Dedifferentiated amniotic fluid mesenchymal stem cell (primary cell): Measurements from ENCODE around the gene RABGGTA.

ENCODE experiments used
- DNase-seq: peaks from one replicate; pipeline ENCODE4 v3.0.0-alpha.2; 2016; ENCODE audit errors: extremely low spot score

Gene RABGGTA

DNA sequence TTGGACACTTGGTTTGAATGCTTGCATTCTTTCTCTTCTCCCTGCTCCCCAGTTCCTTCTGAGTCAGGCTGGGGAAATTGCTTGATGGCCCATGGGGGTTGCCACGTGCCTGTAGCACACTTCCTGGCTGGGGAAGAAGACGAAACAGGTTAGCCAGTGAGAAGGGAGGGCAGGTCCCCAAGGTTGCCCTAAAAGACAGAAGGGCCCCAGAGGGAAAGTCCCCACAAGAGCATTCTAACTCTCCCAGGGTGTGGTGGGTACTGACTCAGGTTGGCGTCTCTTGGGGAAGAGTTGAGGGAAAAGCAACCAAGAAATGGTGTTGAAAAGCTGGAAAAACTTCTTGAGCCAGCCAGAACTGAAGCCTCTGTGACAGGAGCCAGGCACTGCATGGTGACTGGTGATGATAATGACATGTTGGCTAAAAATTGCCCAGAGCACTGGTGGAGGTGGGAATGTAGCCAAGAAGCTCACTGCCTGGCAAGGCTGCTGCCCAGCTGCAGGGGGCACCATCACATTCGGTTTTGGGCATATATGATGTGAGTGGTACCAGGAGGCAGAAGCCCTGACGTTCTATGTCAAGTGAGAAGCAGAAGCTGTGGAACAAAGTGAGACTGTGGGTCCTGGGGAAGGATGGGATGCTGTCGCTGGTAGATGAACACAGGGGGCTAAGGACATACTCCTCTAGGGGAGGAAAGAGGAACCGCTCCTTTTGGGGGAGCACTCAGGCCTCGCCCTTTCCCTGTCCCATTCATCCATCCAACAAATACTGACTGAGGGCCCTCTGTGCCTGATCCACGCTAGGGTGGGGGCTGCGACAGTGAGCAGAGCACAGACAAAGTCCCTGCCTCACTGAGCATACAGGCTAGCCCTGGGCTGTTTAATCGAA, 8.1 kb upstream of the RABGGTA start:
- no peak for DNase-seq

DNA sequence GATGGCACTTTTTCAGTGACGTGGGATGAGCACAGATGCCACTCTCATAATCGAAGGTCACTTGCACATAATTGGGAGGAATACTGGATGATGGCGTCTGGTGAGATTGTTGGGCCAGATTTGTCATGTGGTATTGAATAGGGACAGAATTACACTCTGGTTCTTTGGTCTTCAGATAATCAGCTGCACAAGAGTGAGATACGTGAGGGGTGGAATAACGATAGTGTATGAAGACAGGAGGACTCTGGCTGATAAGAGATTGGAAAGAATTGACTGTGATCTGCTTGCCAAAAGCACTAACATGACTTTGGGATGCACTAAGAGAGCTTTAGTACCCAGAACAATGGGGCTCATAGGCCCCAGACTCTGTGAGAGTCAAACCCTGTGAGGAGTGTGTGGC, 7.0 kb upstream of the RABGGTA start:
- DNase-seq: no peak

DNA sequence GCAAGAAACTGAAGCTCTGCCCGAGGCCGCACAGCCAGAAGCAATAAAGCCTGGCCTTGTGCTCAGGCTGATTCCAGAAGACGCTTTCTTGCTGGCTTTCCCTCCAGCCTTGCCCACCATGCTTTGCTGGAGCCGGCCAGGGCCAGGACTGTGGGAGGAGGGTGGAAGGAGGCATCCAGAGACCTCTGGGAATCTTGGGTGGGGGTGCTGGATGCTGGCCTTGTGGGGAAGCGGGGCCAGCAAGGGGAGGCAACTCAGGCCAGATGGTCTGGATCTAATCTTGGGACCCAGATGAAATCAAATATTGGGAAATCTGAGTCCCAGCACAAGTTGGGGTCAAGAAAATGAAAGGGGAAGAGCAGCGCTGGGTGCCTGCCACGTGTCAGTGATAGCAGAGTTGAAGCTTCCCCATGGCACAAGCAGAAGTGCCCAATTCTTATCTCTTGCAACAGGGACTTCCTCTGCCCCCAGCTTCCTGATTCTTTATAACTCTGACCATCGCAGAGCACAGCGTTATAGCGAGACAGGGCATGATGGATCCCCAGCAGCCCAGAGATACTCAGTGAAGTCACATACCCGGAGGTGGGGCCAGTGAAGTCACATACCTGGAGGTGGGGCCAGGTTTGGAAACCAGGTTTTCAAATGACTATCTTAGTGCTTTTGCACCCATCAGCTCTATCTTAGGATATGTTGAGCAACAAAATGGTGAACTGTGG, 6.4 kb upstream of the RABGGTA start:
- DNase-seq: no peak

DNA sequence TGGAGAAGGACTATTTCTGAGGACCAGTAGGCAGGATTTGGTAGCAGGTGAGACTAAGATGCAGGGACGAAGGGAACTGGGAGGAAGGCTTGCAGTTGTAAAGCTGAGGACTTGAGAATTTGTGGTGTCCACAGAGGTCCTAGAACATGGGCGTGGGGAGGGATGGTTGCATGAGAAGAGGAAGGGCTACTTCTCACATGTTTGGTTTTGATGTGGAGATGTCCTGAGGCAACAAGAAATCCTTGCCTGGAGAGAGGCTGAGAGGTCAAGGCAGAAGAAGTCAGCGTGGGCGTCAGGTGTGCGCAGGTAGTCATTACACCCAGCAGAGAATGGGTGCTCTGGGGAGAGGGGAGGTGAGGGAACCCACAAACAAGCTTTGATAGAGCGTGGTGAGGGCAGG, 5.7 kb upstream of the RABGGTA start:
- DNase-seq: no peak

- DNase-seq: no peak
Observed at GRCh38 chr14:24274101-24274543, 2.7 kb upstream of the RABGGTA start.

DNA sequence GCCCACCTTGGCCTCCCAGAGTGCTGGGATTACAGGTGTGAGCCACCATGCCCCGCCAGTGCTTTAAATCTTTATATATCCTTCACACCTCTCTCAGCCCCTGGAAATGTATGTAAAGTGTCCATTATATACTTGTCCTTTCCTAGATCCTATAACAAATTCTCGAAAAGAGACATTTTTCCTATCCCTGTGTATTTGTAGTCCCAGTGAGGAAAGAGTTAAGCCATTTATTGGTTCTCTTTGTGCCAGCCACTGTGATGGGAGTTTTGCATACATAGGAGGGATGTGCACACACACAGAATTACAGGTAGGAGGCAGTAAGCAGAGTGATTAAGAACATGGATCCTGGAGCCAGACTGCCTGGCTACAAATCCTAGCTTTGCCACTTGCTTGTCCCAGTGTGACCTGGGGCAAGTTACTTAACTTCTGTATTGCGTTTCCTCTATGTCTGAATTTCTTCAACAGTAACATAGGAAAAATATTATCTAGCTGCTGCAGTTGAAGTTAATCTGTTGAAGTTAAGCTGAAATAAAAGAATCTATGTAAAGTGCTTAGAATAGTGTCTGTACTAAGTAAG, 2.1 kb upstream of the RABGGTA start:
- DNase-seq: no peak

DNA sequence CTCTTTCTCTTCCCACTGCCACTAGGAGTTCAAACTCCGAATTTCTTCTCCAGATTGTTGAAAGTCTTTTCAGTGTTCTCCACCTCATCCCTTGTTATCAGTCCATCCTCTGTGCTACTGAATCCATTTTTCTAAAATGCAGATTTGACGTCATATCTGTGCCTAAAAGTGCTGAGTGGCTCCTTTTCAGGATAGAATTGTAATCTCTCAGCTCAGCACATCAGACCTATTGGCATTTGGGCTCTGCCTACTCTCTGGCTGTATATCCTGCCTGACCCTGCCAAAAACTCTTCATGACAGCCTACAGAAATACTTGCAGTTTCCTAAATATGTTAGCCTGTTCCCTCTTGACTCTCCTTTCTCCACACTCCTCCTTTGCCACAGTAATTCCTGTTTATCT, 1.1 kb upstream of the RABGGTA start:
- DNase-seq: no peak

DNA sequence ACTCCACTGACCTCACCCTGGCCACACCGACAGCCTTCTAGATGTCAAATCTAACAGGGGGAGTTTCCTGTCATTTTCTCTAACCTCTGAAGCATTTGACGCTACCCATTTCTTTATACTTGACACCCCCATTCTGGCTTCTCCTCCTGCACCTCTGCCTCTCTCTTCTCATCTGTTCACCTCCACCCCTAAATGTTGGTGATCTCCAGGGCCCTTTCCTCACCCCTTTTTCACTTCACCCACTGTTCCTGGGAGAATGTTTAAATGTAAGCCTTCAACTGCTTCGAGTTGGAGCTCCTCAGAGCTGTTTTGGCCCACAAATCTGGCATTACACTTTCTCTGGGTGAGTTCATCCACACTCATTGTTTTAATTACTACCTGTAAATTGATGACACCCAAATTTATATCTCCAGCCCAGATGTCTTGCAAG, 452 bp upstream of the RABGGTA start:
- DNase-seq: no peak

GRCh38 chr14:24270537-24271133, 762 bp downstream of the RABGGTA start:
- no peak for DNase-seq

GRCh38 chr14:24269910-24270536, 1.4 kb downstream of the RABGGTA start:
- DNase-seq: no peak

GRCh38 chr14:24269368-24269767, 2.0 kb downstream of the RABGGTA start:
- DNase-seq: no peak

DNA sequence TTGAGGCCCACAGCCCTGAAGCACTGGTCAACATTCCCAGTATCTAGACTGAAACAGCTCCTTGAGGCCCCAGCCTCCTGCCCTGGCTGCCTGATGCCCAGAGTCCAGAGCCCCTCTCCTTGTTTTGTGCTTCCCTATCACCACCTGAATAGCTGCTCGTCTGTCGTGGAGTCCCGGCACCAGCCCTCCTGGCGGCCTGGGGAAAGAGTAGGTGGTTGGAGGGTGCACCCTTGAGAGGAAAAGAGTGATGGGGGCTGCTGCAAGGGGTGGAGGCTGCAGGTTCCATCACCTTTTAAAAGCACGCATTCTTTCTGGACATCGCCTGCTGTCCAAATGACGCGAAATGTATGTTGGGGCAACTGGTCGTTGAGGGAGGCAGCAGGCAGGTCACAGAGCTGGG, 3.2 kb downstream of the RABGGTA start:
- no peak for DNase-seq

DNA sequence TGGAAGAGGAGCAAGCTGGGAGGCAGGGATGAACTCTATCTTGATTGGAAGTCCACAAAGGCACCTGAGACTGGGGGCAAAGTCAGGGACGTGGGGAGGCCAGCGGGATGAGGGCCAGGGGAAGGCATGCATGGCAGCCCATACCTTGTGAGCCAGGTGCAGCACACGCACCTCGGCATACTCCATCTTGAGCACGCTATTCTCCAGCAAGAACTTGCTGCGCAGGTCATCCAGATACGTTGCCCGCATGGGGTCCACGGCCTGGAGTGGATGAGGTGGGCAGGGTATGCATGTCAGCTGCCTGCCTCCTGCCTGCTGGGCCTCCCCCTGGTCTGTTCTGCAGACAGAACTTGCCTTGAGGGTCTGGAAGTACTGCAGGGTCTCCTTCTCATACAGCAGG, 3.9 kb downstream of the RABGGTA start:
- DNase-seq: no peak

DNA sequence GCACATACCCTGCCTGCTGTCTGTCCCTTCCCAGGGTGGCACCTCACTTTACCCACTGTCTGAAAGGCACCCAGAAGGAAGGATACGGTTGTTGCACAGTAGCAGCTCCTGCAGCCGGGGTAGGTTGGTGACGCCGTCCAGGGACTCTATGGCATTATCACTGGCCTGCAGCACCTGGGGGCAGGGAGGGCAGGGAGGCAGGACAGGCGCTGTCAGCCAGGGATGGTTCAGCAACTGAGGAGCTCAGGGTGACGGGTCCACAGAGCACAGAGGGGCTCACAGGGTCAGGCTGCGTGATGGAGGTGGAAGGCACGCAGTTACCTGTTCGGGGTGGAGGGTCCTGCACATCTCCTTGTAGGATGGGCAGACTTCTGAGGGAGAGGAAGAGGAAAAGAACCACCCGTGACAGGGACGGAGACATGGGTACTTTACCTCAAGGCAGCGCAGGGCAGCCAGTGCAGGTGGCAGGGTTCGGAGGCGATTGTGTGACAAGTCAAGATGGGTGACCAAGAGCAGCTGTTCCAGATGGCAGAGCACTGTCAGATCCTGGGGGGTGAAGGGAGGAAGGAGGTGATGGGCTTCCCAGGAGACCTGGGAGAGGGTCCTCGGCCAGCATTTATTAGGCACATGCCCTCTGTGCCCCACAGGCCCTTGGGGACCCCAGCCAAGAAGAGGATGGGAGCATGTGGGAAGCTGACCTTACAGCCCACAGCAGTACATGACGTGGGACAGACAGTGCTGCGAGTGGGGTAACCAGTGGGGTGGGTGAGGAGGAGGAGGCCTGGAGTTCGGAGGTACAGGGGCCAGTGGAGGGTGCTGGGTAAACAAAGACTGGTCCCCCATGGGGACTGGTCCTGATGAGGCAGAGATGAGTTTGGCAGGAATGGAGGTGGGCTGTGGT, 4.8 kb downstream of the RABGGTA start:
- no peak for DNase-seq

GRCh38 chr14:24264298-24264697, 7.1 kb downstream of the RABGGTA start:
- no peak for DNase-seq

DNA sequence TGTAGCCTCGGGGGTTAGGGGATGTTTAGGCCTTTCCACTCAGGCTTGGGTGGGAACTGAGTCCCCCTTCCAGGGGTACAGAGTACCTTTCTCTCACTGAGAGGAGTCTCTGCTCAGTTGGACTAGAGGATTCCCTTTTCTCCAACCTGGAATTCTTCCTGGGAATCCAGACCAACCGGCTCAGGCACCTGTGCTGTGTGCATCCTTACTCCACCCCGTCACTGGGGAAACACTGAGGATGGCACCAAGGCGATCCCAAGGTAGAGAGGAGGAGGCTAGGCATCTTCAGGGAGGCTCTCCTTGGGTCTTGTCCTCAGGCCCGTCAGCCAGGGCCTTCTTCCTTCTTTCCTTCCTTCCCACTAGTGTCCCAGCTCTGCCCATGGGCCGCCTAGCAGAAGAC, 7.5 kb downstream of the RABGGTA start:
- DNase-seq: no peak

DNA sequence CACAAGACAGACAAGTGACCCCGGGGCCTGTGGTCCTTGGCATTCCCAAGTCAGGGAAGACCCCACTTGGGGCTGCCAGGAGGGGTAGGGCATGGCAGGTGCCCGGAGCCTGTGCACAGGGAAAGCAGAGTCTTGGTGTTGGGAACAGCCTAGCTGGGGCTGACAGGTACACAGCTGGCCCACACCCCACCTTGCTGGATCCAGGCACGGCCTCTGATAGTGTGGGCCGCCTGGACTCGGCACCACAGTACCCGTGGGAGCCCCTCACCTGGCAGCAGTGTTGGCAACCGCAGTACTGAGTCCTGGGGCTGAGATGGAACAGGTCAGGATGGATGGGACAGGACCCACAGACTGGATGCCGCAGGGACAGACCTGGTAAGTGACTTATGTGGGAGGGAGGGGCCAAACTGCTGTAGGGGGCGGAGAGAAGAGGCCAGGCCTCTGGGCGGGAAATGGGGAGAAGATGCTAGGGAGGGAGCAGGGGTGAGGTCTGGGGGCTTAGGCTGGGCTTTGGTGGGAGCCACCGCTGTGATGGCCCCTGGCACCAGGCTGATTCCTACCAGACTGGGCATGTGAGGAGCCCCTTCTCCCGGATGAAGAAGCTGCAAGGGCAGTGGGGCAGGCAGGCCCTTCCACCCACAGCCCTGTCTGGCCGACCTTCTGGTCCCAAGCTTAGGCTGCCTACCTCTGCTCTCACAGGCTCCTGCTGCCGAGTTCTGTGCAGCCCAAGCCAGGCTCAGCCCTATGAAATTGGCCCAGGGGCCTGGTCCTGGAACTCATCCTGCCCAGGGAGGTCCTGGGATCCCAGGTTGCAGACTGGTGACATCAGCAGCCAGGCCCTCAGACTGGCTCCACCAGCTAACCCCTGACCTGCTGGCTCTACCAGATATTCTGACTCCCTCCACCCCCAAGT, 8.3 kb downstream of the RABGGTA start, which contains the start of gene TGM1:
TSS of gene TGM1 (minus strand) at position 357 of the 913 bp plus-strand sequence. CDS start 825 bp downstream, outside the sequence.
- no peak for DNase-seq

DNA sequence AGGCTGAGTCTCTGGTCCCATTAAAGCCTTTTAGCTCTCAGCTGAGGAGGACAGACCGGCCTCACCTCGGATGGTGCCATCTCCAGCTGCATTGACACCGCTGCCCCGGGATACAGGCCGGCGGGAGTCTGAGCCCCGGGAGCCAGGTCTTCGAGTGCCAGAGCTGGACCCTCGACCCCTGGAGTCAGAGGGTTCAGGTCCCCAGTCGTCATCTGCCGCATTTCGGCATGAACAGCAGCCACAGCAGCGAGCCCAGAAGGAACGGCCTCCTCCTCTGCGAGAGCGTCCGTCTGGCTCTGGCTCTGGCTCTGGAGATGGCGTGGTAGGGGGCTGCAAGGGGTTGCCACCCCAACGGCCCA, 9.4 kb downstream of the RABGGTA start:
- no peak for DNase-seq

DNA sequence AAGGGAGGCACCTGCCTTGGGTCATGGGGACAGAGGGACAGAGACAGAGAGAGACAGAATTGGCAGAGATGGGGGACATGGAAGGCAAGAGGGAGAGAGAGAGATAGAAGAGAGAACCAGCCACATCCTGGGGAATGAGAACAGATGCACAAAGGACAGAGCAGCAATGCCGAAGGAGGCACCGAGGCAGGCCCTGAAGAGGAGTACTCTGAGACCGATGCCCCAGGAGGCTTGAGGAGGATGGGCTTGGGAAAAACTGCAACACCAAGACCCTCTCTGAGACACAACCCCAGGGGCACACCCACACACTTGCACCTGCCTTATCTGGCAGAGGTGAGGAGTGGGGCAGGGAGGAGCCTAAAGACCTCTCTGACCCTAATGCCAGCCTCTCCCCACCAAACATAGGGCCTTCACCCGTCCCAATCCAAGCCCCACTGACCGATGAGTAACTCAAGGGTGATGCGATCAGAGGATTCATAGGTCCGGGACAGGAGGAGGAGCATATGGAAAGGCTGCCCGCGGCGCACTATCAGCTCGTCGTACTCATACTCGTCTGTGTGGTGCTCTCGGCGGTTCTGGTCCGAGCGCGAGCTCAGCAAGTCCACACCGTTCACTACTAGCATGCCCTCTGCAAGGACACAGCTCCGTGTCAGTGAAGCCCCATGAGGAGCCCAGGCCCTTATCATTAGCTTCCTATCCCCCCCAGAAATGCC, 10.0 kb downstream of the RABGGTA start:
- no peak for DNase-seq
